Stimulated activated naive CD8-positive, alpha-beta T cell treated with anti-CD3 and anti-CD28 coated beads, Interleukin-15, Interleukin-2, amounts not matched to agents 100 U/mL and 50 U/mL, for 24 hours (primary cell): ENCODE measurements around the gene HOXC5.

ENCODE experiments used
- ATAC-seq: fragments of 150-1000 bp; cut with Tn5 transposase; one replicate; pipeline ENCODE4 v1.10.0; 2021
- DNase-seq: peaks from one replicate; pipeline ENCODE4 v3.0.0; 2021

The HOXC5 gene

DNA sequence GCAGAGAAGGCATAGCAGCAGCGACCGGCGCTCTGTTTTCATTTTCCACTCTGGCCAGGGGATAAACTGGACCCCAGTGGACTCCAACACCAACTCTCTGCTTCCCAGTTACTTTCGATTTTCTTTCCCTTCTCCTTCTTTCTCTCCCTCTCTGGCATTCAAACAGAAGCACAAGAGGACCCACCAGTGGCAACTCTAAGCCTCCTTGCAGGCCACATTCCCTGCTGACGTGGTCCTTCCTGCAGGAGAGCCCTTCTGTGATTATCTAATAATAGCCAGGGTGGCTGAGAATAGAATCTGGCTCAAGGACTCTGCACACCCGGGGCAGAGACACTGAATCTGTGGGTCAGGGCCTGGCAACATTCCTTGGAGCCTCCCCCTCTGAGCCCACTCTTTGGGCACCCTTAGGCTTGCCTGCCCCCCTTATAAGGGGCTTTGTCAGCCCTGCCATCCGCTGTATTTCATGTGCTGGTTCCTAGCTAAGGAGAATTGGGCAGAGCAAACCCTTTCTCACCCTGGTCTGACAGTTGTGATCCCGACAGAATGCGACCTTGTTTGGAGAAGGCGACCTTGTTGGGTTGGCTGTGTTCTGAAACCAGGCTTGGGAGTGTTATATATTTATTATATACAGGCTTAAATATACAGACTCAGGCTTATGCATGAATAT lies 12.8 kb upstream of the HOXC5 start:
- ATAC-seq (no peak), DNase-seq (no peak)

DNA sequence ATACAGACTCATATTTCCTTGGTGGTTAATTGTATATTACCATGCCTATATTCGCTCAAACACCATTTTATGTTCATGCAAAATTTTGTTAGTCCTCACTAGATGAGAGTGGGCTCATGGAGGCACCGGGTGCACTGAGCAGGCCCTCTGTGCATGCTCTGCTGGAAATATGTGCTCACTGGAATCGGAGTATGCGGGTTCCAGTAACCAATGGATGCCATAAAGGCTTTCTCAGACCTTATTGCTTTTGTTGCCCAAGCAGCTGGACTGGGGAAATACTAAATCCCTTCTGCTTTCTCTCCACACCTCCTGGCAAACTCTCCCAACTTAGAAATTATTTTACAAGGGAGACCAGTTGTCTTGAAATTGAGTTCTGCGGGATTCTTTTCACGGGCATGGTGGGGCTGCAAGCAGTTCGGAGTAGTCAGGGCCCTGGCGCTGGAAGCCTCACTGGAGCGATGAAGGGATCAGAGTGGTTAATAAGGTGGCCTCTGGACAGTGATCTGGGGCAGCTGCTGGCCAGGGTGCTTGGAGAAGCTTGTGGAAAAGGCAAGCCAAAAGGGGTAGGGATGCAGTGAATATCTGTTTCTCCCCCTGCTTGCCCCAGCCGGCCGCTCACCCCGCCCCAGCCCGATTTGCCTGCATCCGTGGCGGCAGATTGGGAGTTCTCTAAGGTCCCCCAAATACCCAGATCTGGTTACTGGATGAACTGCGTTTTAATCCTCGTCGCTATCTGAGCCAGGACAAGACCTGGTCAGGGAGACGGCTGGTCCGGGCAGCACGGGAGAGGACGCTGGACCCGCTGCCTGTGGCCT lies 12.1 kb upstream of the HOXC5 start:
- no peak for DNase-seq
- ATAC-seq = no peak

DNA sequence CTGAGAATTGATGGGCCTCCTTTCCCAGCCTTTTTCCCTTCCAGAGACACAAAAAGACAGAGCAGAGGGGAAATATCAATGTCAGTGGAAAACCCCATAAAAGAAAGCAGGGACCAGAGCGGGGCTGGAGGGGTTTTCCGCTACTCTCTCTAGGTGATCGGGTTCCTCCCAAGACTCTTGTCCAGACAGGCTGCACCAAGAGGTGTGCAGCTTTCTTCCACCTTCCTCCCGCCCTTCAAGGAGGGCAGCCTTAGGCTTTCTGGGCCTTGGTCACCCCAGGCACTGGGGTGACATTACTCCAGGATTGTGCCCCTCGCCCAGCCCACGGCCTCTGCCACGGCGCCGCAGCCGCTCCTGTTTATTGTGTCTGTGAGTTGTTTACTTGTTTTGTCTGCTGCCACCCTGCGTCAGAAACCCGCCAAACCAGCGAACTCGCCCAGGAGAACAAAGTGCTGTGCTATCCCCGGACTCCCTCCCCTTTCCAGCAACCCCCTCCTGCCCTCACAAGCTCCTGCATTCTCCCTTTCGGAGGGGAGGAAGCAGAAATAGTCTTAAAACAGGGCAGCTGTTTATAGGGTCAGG lies 11.3 kb upstream of the HOXC5 start:
- no peak for ATAC-seq
- no peak for DNase-seq

DNA sequence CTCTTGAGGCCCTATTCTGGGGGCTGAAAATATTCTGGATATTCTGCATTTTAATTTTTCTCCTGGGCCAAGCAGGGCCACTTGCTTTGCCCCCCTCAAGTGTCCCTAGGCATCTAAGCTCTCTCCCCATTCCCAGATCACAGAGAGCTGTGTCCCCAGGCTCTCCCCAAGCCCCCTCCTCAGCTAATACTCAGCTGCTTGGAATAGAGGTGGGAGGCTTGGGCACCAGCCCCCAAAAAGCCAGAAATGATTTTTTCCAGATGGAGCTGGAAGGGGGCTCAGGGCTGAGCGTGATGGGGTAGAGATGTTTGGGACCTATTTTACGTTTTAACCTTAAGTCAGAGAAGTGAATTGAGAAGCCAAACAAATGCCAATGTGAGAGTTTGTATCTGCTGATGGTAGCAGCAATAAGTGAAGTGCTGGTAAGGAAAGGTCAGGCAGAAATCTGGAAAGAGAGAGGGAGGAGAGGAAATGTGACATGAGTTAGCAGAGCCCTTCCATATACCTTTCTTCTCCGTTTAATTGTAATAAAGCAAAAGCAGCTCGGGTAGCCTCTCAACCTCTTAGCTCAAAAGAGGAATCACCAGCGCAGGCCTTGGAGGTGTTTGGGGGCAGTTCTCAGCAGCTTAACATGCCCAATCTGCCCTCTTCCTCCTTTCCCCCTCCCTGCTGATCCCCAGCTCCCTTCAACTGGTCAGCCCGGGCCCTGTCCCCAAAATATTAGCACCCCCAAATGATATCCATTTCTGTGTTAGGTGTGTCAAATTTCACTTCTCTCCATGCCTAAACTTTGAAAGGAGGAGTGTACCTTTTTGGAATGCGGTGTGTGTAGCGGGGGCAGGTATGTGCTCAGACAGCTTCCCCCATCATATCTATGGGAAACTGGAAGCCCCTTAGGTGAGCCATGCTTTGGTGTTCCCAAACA lies 9.6 kb upstream of the HOXC5 start:
- ATAC-seq (no peak), DNase-seq (no peak)

DNA sequence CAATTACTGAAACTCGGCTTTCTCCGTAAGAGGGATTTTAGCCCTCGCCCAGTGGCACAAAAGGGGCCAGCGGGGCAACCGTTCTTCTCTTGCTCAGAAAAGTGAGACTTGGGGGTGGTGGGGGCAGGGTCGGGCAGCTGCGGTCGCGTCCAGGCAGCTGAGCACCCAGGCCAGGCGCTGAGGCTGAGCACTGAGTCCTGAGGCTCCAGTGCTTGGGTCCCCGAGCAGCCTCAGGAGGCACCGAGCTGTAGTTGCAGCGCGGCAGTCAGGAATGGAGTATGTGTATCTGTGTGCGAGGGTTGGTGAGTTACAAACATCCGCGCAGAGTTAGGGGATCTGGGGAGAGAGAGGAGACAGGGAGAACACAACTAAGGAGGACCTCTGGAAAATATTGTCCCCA lies 8.7 kb upstream of the HOXC5 start:
- ATAC-seq = no peak
- no peak for DNase-seq

DNA sequence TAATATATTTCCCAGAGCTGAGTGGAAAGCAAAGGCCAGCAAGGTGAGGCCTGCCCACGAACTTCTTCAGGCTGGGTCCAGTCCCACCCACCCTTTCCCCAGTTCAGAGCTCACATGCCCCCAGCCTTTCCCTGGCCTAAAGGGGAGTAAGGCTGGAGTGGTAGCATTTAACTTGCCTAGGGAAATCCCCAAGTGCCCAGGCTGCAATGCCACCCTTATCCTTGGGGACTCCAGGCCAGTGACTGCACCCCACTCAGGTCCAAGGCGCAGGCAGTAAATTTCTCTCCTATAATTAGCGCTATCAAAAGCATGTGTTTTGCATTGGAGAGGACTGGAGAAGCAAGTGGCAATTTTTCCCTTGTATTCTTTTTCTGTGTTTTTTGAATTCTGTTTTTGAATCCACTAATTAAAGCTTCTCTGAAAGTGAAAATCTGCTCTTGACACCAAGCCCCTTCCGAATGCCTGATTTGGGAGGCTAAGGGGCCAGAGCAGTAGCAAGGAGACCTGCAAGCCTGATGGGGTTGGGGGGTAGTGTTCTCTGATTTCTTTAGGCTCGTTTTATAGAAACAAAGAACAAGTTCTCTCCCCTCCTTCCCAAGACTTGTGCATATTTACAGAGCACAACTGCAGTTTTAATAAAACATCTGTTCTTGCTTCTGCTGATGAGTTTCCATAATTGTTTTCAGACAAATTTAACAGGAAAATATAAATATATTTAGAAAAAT lies 8.1 kb upstream of the HOXC5 start:
- ATAC-seq = no peak
- DNase-seq = no peak

DNA sequence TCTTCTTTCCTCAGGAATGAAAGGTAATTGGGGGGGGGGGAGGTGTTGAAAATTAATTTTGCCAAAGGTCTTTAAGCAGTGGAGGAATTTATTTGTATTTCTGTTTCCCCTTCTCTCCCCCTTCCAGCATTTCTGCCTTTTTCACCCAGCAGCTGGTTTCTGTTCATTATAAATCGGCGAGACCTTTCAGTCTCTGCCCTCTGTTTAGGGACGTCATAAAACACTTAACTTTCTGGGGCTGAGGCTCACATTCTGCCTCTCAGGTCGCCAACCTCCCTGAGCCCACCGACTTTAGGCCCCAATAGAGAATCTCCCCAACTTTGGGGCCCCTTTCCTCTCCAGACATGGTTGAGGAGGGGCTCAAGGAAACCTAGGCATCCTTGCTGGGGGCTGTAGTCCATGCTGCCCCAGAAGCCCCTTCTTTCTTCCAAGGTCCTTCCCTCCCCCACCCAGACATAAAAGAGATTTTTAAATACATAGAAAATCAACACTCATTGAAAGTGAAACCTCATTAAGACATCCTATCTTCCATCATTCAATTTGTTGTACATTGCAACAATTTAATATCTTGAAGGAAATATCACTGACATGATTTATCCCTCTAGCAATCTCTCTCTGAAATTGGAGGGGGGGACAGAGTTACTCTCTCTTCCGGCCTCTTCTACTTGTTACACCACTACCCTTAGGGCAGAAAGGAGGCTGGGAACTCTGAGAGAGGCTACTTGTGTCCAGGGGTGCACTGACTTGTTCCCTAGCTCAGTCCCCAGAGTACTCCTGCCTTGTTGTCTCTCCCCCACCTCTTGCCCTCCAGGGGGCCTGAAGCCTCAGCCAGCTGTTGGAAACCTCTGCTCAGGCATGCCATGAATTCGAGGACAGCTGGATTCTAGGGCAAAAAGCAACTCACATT lies 7.1 kb upstream of the HOXC5 start:
- ATAC-seq (no peak), DNase-seq (no peak)

DNA sequence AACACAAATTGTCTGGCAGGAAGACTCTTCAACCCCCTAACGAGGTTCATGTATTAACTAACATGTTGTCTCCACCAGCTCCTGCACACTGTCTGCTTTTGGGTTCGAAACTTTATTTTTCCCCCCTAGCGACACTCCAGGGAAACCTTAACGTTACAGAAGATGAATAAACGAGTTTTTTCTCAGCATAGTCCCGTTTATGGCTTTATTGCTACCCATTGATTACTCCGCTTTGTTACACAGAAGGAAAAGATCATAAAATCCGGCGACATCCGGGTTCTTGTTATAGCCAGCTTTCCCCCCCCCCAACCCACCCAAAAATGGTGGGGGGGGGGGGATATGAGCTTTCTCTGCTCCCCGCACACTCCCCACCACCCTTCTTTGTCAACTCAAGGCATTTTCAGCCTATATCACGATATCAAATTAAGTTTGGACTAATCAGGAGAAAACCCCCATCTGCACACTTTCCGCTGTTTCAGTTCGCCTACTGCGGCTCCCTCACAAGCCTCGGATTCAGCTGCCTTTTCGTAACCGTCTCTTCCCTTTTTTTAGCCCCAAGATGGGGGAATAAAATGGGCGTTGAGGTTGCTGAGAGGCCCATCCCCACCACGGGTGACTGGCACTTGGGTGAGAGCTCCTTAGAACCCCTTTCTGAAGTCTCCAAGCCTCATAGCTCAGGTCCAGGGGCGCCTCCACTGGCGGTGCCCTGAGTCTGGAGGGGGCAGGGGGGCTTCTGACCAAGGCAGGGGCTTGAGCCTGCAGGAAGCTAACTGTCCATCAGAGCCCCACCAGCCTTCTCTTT lies 6.0 kb upstream of the HOXC5 start:
- DNase-seq = no peak

DNA sequence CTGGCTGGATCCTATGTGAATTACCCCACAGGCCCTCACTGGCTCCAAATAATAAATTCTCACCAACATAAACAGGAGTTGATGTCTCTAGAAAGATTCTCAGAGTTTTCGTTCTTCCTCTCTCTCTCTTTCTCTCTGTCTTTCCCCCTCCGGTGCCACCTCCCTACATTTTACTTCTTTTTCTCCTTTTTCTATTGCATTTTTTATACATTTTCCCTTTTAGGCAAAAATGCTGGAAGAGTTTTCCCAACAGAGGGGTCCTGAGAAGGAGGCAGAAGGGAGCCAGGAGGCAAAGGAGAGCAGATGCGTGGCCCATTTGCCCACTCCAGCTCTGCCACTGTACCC lies 5.4 kb upstream of the HOXC5 start:
- no peak for DNase-seq
- ATAC-seq = no peak

More for the DNA sequence above, 6.0 kb upstream of the HOXC5 start:
- no peak for ATAC-seq

DNA sequence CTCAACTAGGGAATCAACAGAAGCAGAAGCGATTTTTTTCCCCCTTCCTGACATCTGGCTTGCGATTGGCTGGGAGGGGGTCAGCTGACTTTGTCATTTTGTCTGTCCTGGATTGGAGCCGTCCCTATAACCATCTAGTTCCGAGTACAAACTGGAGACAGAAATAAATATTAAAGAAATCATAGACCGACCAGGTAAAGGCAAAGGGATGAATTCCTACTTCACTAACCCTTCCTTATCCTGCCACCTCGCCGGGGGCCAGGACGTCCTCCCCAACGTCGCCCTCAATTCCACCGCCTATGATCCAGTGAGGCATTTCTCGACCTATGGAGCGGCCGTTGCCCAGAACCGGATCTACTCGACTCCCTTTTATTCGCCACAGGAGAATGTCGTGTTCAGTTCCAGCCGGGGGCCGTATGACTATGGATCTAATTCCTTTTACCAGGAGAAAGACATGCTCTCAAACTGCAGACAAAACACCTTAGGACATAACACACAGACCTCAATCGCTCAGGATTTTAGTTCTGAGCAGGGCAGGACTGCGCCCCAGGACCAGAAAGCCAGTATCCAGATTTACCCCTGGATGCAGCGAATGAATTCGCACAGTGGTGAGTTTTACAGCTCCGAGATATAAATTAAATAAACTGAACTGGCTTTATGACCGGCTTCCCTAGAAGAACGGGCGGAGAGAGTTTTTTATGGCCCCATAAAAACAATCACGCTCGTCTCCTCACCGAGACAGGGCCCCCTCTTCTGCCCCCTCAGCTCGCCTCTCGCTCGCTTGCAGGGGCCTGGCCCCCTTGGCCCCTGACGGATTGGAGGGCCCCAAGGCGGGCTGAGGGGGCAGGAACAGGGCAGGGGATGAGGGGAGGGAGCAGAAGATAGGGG lies 4.3 kb upstream of the HOXC5 start, which contains the start of gene HOXC6:
HOXC6 (plus strand) TSS at position 127 of the 888 bp plus-strand sequence; CDS start at position 209, 82 bp downstream.
- ATAC-seq (no peak), DNase-seq (no peak)

DNA sequence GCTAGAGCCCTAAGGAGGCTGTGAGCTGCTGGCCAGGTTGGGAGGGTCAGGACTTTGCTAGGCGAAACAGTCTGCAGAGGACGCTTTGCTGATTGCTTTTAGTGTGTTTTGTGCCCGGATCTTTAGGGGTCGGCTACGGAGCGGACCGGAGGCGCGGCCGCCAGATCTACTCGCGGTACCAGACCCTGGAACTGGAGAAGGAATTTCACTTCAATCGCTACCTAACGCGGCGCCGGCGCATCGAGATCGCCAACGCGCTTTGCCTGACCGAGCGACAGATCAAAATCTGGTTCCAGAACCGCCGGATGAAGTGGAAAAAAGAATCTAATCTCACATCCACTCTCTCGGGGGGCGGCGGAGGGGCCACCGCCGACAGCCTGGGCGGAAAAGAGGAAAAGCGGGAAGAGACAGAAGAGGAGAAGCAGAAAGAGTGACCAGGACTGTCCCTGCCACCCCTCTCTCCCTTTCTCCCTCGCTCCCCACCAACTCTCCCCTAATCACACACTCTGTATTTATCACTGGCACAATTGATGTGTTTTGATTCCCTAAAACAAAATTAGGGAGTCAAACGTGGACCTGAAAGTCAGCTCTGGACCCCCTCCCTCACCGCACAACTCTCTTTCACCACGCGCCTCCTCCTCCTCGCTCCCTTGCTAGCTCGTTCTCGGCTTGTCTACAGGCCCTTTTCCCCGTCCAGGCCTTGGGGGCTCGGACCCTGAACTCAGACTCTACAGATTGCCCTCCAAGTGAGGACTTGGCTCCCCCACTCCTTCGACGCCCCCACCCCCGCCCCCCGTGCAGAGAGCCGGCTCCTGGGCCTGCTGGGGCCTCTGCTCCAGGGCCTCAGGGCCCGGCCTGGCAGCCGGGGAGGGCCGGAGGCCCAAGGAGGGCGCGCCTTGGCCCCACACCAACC lies 3.1 kb upstream of the HOXC5 start:
- ATAC-seq (no peak), DNase-seq (no peak)

DNA sequence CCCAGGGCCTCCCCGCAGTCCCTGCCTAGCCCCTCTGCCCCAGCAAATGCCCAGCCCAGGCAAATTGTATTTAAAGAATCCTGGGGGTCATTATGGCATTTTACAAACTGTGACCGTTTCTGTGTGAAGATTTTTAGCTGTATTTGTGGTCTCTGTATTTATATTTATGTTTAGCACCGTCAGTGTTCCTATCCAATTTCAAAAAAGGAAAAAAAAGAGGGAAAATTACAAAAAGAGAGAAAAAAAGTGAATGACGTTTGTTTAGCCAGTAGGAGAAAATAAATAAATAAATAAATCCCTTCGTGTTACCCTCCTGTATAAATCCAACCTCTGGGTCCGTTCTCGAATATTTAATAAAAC lies 2.4 kb upstream of the HOXC5 start:
- ATAC-seq (no peak), DNase-seq (no peak)

DNA sequence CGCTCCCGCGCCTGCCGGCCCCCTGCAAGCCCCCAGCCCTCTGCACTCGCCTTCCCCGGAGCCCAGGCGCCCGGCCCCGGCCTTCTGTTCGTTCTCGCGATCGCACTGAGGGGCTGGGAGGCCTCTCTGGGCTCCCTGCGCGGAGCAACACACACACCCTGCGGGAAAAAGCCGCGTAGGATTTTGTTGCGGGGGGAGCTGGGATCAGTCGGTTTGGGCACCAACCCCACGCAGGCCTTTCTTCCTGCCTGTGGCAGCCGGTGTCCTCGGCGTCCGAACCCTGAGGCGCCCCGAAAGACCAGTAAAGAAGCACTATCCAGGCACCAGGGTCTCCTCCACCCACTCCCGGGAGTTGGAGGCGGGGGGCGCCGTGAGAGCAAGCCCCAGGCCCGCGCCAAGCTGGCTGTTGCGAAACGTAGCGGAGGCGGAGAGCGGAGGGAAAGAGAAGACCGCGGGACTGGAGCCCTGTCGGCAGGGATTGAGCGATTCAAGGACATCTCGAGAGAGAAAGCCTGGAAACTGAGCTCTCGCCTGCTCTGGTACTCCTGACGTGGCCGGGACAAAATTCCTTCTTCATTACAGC lies 1.9 kb upstream of the HOXC5 start:
- DNase-seq (no peak), ATAC-seq (no peak)

DNA sequence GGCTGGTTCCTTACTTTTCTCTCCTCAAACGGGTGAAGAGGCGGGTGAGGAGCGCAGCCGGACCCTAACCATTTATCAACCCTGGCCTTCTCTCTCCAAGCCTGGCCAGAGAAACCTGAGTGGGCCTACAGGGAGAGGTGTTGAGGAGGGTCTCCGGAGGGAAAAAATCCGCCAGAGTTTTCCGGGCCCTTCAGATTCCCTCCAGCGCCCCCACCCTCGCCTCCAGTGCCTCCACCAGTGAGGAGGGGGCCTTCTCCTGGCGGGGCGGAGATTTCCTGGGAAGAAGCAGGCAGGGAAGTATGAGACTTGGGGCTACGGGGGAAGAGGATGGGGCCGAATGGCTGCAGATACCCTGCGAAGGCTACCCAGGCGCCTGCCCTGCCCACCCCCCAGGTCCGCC lies 1.4 kb upstream of the HOXC5 start:
- ATAC-seq (no peak), DNase-seq (no peak)

DNA sequence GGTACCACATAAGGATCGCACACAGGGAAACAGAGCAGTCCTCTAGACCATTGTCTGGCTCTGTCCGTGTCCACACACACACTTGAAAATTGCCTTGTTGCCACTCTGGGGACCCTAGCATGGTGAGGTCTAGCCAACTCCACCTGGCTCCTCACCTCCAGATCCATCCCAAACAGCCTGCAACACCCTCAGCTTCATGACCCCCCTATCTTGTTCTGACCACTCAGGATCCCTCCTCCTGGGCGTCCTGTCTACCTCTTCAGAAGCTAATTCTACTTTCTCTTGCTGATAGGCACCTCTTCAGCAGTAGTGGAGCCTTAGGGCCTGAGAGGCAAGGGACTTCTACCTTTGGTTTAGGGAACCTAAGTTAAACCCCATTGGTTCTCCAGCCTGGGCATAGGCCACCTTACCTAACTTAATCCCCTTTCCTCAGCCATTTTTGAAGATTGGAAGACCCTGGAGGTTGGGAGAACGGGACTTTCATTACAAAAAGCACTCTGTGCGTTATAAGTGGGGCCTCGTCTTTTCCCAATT lies 697 bp upstream of the HOXC5 start:
- ATAC-seq = no peak

DNA sequence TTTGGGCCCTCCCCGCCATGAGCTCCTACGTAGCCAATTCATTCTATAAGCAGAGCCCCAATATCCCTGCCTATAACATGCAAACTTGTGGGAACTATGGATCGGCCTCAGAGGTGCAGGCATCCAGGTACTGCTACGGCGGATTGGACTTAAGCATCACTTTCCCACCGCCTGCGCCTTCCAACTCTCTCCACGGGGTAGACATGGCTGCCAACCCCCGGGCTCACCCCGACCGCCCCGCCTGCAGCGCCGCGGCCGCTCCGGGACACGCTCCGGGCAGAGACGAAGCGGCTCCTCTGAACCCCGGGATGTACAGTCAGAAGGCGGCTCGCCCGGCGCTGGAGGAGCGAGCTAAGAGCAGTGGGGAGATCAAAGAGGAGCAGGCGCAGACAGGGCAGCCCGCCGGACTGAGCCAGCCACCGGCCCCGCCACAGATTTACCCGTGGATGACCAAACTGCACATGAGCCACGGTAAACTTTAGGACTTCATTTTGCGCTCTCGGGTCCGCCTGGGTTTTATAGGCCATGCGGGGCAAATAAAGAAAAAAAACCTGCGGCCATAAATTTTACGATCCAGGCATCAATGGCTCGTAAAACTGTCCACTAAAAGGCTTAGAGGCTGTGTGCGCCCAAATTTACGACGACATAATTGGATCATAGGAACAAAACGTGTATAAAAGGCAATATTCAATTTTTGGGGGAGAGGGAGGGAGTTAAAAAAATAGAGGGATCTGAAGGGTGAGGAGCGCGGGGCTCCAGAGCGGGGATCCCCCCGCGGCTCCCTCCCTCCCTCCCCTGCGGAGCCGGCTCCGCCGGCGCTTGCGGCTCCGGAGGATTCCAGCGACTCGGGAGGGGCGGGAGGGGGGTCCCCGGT lies 493 bp downstream of the HOXC5 start:
- DNase-seq (no peak), ATAC-seq (no peak)

More for the DNA sequence above, 697 bp upstream of the HOXC5 start:
- DNase-seq = no peak
